Lower leg skin (tissue), 3 donors: ENCODE data around the gene WDR91.

Experiments used
- POLR2A ChIP-seq, 2 donors: fragments of 450-650 bp; IDR thresholded peaks; one replicate each; pipeline ENCODE4 v1.6.1; 2016 to 2017; ENCODE audit warnings: antibody characterized with exemption in 2 of 2, mild to moderate bottlenecking in 1 of 2, moderate library complexity in 1 of 2
- TF ChIP-seq, protein P1 (sequence below), 3 donors: fragments of 450-650 bp; IDR thresholded peaks; one replicate each; pipeline ENCODE4 v1.5.1; 2016; ENCODE audit warnings: antibody characterized with exemption in 3 of 3, mild to moderate bottlenecking in 3 of 3, moderate library complexity in 2 of 3

- TF ChIP-seq, protein P1, sequence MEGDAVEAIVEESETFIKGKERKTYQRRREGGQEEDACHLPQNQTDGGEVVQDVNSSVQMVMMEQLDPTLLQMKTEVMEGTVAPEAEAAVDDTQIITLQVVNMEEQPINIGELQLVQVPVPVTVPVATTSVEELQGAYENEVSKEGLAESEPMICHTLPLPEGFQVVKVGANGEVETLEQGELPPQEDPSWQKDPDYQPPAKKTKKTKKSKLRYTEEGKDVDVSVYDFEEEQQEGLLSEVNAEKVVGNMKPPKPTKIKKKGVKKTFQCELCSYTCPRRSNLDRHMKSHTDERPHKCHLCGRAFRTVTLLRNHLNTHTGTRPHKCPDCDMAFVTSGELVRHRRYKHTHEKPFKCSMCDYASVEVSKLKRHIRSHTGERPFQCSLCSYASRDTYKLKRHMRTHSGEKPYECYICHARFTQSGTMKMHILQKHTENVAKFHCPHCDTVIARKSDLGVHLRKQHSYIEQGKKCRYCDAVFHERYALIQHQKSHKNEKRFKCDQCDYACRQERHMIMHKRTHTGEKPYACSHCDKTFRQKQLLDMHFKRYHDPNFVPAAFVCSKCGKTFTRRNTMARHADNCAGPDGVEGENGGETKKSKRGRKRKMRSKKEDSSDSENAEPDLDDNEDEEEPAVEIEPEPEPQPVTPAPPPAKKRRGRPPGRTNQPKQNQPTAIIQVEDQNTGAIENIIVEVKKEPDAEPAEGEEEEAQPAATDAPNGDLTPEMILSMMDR (IDR thresholded peaks at IDR 0.05) = no peak
- no peak for TF ChIP-seq POLR2A (IDR thresholded peaks at IDR 0.05)
These were observed 42.0 kb downstream of the WDR91 start for GRCh38 chr7:135169141-135169963.
